Kidney tubule cell (primary cell): Measurements from ENCODE around the gene TBC1D19.

Source experiments
- DNase-seq: peaks from one replicate; pipeline ENCODE4 v3.0.0-alpha.2; 2018; ENCODE audit warnings: low spot score

The TBC1D19 gene

GRCh38 chr4:26784207-26784865 lies 200.5 kb downstream of the TBC1D19 start:
- no peak for DNase-seq

- no peak for DNase-seq
Observed at GRCh38 chr4:26785312-26785711, 201.4 kb downstream of the TBC1D19 start.

GRCh38 chr4:26785810-26786209 lies 201.9 kb downstream of the TBC1D19 start:
- no peak for DNase-seq

GRCh38 chr4:26786916-26787315 lies 203.0 kb downstream of the TBC1D19 start:
- no peak for DNase-seq

- DNase-seq: peak; percentile 80
Observed at GRCh38 chr4:26787461-26788340, 203.8 kb downstream of the TBC1D19 start.

- DNase-seq: no peak
Observed at GRCh38 chr4:26788341-26788733, 204.5 kb downstream of the TBC1D19 start.

GRCh38 chr4:26789208-26789607 lies 205.3 kb downstream of the TBC1D19 start:
- DNase-seq: no peak

GRCh38 chr4:26791346-26791745 lies 207.5 kb downstream of the TBC1D19 start:
- no peak for DNase-seq

GRCh38 chr4:26792639-26793038 lies 208.8 kb downstream of the TBC1D19 start:
- DNase-seq: no peak

GRCh38 chr4:26793735-26794134 lies 209.9 kb downstream of the TBC1D19 start:
- DNase-seq: no peak

GRCh38 chr4:26796081-26796480 lies 212.2 kb downstream of the TBC1D19 start:
- no peak for DNase-seq

- no peak for DNase-seq
Observed at GRCh38 chr4:26802790-26803189, 218.9 kb downstream of the TBC1D19 start.

- no peak for DNase-seq
Observed at GRCh38 chr4:26803211-26803861, 219.5 kb downstream of the TBC1D19 start.

- no peak for DNase-seq
Observed at GRCh38 chr4:26804451-26804850, 220.6 kb downstream of the TBC1D19 start.

GRCh38 chr4:26804925-26805324 lies 221.0 kb downstream of the TBC1D19 start:
- no peak for DNase-seq
